GM23248 (cell line): ENCODE data around the gene HNRNPD. TPM values are rescaled to one million over a fixed set of nuclear protein-coding genes. Genes with fewer than 3 reads are reported as not detected.
A peak's percentile ranks its signal among the peaks of the same experiment; 100 is the strongest.
"Not testable (repeated sequence)": the region's sequence is repeated elsewhere in the genome, so short reads cannot be mapped to it uniquely, and the experiment has no call there.

Source experiments
- DNase-seq: peaks from one replicate; pipeline ENCODE4 v3.0.0-alpha.2; 2015
- H2AFZ ChIP-seq: fragments of 200-600 bp; sonication (generic); 2 replicates; pipeline ENCODE4 v1.6.1; 2016; ENCODE audit warnings: antibody characterized with exemption
- H3F3A ChIP-seq: fragments of 200-600 bp; sonication (generic); 2 replicates; pipeline ENCODE4 v1.6.1; 2016; ENCODE audit warnings: mild to moderate bottlenecking, antibody characterized with exemption, mixed run types; ENCODE audit not compliant: insufficient read depth
- H3K27ac ChIP-seq: fragments of 200-600 bp; sonication (generic); 2 replicates; pipeline ENCODE4 v1.5.1; 2016; ENCODE audit warnings: mild to moderate bottlenecking
- H3K27me3 ChIP-seq: fragments of 200-600 bp; sonication (generic); replicated peaks from 2 replicates; pipeline ENCODE4 v1.6.1; 2016; ENCODE audit warnings: mild to moderate bottlenecking; ENCODE audit not compliant: insufficient read depth
- H3K36me3 ChIP-seq: fragments of 200-600 bp; sonication (generic); 2 replicates; pipeline ENCODE4 v1.6.1; 2016; ENCODE audit warnings: low read depth, mild to moderate bottlenecking
- H3K4me1 ChIP-seq: fragments of 200-600 bp; sonication (generic); 2 replicates; pipeline ENCODE4 v1.6.1; 2016; ENCODE audit warnings: mild to moderate bottlenecking; ENCODE audit not compliant: insufficient read depth
- H3K4me2 ChIP-seq: fragments of 200-600 bp; sonication (generic); one replicate; pipeline ENCODE4 v1.6.1; 2016; ENCODE audit warnings: mild to moderate bottlenecking; ENCODE audit not compliant: unreplicated experiment
- H3K4me3 ChIP-seq: fragments of 200-600 bp; sonication (generic); 2 replicates; pipeline ENCODE4 v1.5.1; 2016; ENCODE audit warnings: mild to moderate bottlenecking
- H3K79me2 ChIP-seq: fragments of 200-600 bp; sonication (generic); 2 replicates; pipeline ENCODE4 v1.6.1; 2016; ENCODE audit warnings: mild to moderate bottlenecking; ENCODE audit not compliant: insufficient read depth
- H3K9ac ChIP-seq: fragments of 200-600 bp; sonication (generic); 2 replicates; pipeline ENCODE4 v1.6.1; 2016; ENCODE audit warnings: mild to moderate bottlenecking
- H3K9me2 ChIP-seq: fragments of 200-600 bp; sonication (generic); 2 replicates; pipeline ENCODE4 v1.6.1; 2016; ENCODE audit warnings: mixed run types, mild to moderate bottlenecking, moderate library complexity; ENCODE audit not compliant: insufficient read depth
- H3K9me3 ChIP-seq: fragments of 200-600 bp; sonication (generic); one replicate; pipeline ENCODE4 v1.6.1; 2017; ENCODE audit warnings: low read depth
- H4K20me1 ChIP-seq: fragments of 200-600 bp; sonication (generic); 2 replicates; pipeline ENCODE4 v1.6.0; 2016; ENCODE audit not compliant: insufficient read depth
- EZH2 ChIP-seq: fragments of 200-600 bp; sonication (generic); IDR thresholded peaks from 2 replicates; pipeline ENCODE4 v1.6.1; 2018; ENCODE audit warnings: antibody characterized with exemption, mild to moderate bottlenecking; ENCODE audit not compliant: insufficient read depth, poor library complexity, severe bottlenecking
- EZH2phosphoT487 ChIP-seq: fragments of 200-600 bp; sonication (generic); IDR thresholded peaks from 2 replicates; pipeline ENCODE4 v1.6.1; 2018; ENCODE audit warnings: antibody characterized with exemption, moderate library complexity, mild to moderate bottlenecking, low read depth; ENCODE audit not compliant: insufficient read depth
- WGBS, 2 experiments: methylation state at CpG; one replicate each; pipeline ENCODE4 v1.1.6; 2015 to 2017; ENCODE audit warnings: low lambda C conversion rate in 2 of 2, low coverage in 1 of 2; ENCODE audit errors: missing lambda C conversion rate in 2 of 2; 5-methylcytosine and 5-hydroxymethylcytosine counted together
- in situ Hi-C: fragments of 300-500 bp; cut with MboI; formaldehyde crosslinking; loops from 2 replicates; pipeline ENCODE4 v1.15.0; 2020
- polyA plus RNA-seq: library from polyadenylated mRNA; unstranded; fragments of >200 nt; fragmentation: Nextera tagmentation; extraction: Ambion mirVana; gene quantifications from 2 replicates; pipeline ENCODE4 v1.2.1, GENCODE V29; 2016
- total RNA-seq: library from RNA; depleted of rRNA; stranded (reverse); fragments of >200 nt; shearing (Covaris generic); gene quantifications from 2 replicates; pipeline ENCODE4 v1.2.3, GENCODE V29; 2014

The HNRNPD gene
- total and polyA plus RNA-seq, 2 experiments from 2014 or later, result 31.2 to 118 TPM

- Histone ChIP-seq H3K4me1 (peaks cover 18% of the 10 kb centered on the region), H4K20me1 (no peaks in the 10 kb centered on the region; the same call in 1 of the 2 replicates), H3K79me2 (peaks cover 86% of the 10 kb centered on the region), H3K9me3 (no peaks in the 10 kb centered on the region), H3K4me2 (peak overlapping the region; percentile 10), H3K27ac (peak overlapping the region; percentile 49), H3K27me3 (no peaks in the 10 kb centered on the region), H3K36me3 (peaks cover 69% of the 10 kb centered on the region), H3K9me2 (no peaks in the 10 kb centered on the region), H3K4me3 (no peak overlapping the region), H2AFZ (no peak overlapping the region), H3F3A (peaks cover 19% of the 10 kb centered on the region; the same call in 1 of the 2 replicates), H3K9ac (peak overlapping the region; percentile 12)
- DNase-seq, result peak; percentile 47
- 52 to 54% methylated on average over 2 of the region's 2 CpGs for WGBS, 2 experiments
- in situ Hi-C loops, result no loop called here
- TF ChIP-seq EZH2 (no peak), EZH2phosphoT487 (no peak)
These were observed 20.9 kb downstream of the HNRNPD start for GRCh38 chr4:82352825-82353366.

- peaks cover 18% of the 10 kb centered on the region for H3K4me1 ChIP-seq
- H3K9me3 ChIP-seq, result no peaks in the 10 kb centered on the region
- H2AFZ ChIP-seq, result 0 out of 2 replicates have a peak overlapping the region, but pooled peaks have one; percentile 4
- H4K20me1 ChIP-seq, result no peaks in the 10 kb centered on the region; the same call in 1 of the 2 replicates
- H3K9ac ChIP-seq, result peak overlapping the region; percentile 12; the same call in 1 of the 2 replicates
- in situ Hi-C loops, result no loop called here
- no peak overlapping the region for H3K4me3 ChIP-seq
- peaks cover 19% of the 10 kb centered on the region; the same call in 1 of the 2 replicates for H3F3A ChIP-seq
- TF ChIP-seq EZH2phosphoT487 (no peak), EZH2 (no peak)
- 68 to 75% methylated on average over 6 of the region's 6 CpGs for WGBS, 2 experiments
- H3K4me2 ChIP-seq, result no peak overlapping the region
- DNase-seq, result no peak
- peak overlapping the region; percentile 49 for H3K27ac ChIP-seq
- peaks cover 63% of the 10 kb centered on the region for H3K36me3 ChIP-seq
- peaks cover 80% of the 10 kb centered on the region for H3K79me2 ChIP-seq
- H3K27me3 ChIP-seq, result no peaks in the 10 kb centered on the region
- H3K9me2 ChIP-seq, result no peaks in the 10 kb centered on the region
These were observed 21.5 kb downstream of the HNRNPD start for GRCh38 chr4:82352118-82352824.

GRCh38 chr4:82346126-82346525 lies 27.7 kb downstream of the HNRNPD start:
- no peak overlapping the region for H2AFZ ChIP-seq
- H3K79me2 ChIP-seq, result peaks cover 18% of the 10 kb centered on the region
- peaks cover 12% of the 10 kb centered on the region; the same call in 1 of the 2 replicates for H3F3A ChIP-seq
- no peak overlapping the region for H3K9ac ChIP-seq
- no peak for DNase-seq
- no peaks in the 10 kb centered on the region for H3K27me3 ChIP-seq
- peaks cover 16% of the 10 kb centered on the region; the same call in 1 of the 2 replicates for H3K36me3 ChIP-seq
- H3K4me2 ChIP-seq, result no peak overlapping the region
- H3K27ac ChIP-seq, result no peak overlapping the region
- H4K20me1 ChIP-seq, result no peaks in the 10 kb centered on the region
- H3K9me3 ChIP-seq, result no peaks in the 10 kb centered on the region
- H3K9me2 ChIP-seq, result no peaks in the 10 kb centered on the region
- no peak overlapping the region for H3K4me3 ChIP-seq
- in situ Hi-C loops, result no loop called here
- TF ChIP-seq EZH2, result no peak
- no peak for TF ChIP-seq EZH2phosphoT487
- H3K4me1 ChIP-seq, result no peaks in the 10 kb centered on the region

GRCh38 chr4:82335043-82335442 lies 38.7 kb downstream of the HNRNPD start:
- no peaks in the 10 kb centered on the region for H3K4me1 ChIP-seq
- no peaks in the 10 kb centered on the region for H4K20me1 ChIP-seq
- no peak overlapping the region for H3K9ac ChIP-seq
- no peak for DNase-seq
- no peak overlapping the region for H3K4me3 ChIP-seq
- H2AFZ ChIP-seq, result no peak overlapping the region
- no peak for TF ChIP-seq EZH2phosphoT487
- no peak for TF ChIP-seq EZH2
- no peak overlapping the region for H3K27ac ChIP-seq
- H3F3A ChIP-seq, result no peaks in the 10 kb centered on the region
- no peaks in the 10 kb centered on the region for H3K9me2 ChIP-seq
- no peaks in the 10 kb centered on the region for H3K36me3 ChIP-seq
- in situ Hi-C loops, result no loop called here
- no peaks in the 10 kb centered on the region for H3K79me2 ChIP-seq
- no peak overlapping the region for H3K4me2 ChIP-seq
- H3K9me3 ChIP-seq, result no peaks in the 10 kb centered on the region
- H3K27me3 ChIP-seq, result no peaks in the 10 kb centered on the region

GRCh38 chr4:82333641-82334040 lies 40.1 kb downstream of the HNRNPD start:
- H3K9ac ChIP-seq, H3K4me1 ChIP-seq, H3K27ac ChIP-seq, DNase-seq, H3F3A ChIP-seq, H4K20me1 ChIP-seq, H3K36me3 ChIP-seq, H3K4me2 ChIP-seq, H2AFZ ChIP-seq, H3K4me3 ChIP-seq, H3K9me2 ChIP-seq, H3K27me3 ChIP-seq, in situ Hi-C loops, H3K79me2 ChIP-seq, H3K9me3 ChIP-seq: not testable (repeated sequence)
- 79 to 82% methylated on average over 9 of the region's 9 CpGs for WGBS, 2 experiments
